ENCODE data around the gene IDUA. TPM values are rescaled to one million over a fixed set of nuclear protein-coding genes. Genes with fewer than 3 reads are reported as not detected.
"Not testable (repeated sequence)": the region's sequence is repeated elsewhere in the genome, so short reads cannot be mapped to it uniquely, and the experiment has no call there.

Gene IDUA
- total RNA-seq, 1 donor from 2014 or later = 76.4 TPM

DNA sequence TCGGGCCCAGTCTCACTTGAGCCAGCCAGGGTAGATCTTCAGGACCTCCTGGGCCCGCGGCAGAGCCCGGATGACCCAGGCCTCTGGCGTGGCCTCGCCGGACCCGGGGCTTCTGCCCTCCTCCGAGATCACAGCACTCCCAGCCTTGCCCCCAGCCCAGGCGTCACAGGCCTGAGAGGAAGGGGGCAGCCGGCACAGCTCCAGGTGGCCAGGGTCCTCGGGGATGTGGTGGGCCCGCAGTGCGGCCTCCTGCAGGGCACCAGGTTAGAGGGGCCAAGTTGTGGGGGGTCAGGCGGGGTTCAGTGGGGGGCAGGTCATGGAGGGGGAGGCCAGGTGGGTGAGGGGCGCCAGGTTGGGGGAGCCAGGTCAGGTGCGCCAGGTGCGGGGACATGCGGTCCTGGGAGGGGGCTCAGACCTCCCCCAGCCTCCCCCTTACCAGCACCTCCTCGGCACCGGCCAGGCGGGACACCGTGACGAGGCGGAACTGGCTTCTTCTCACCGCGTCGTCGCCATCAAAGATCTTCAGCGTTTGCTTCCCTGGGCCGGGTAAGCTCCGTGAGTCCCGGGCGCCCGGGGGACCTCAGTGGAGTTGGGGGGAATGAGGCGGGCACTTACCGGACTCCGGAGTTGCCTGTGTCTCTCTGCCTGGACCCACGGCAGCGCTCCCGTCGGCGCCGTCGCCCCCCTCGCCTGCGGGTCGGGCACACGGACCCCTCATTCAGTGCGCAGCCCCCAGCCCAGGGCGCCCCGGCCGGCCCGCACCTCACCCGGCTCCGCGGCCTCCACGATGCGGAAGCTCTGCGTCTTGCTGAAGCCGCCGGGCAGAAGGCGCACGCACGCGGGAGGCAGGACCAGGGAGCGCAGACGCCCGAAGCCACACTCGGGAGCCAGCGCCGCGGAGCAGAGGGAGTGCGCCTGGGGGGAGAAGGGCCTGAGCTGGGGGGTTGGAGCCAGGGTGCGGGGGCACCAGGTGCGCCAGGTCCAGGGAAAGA lies 19.4 kb upstream of the IDUA start:
- no peak for DNase-seq (ENCODE audit: low spot score)

DNA sequence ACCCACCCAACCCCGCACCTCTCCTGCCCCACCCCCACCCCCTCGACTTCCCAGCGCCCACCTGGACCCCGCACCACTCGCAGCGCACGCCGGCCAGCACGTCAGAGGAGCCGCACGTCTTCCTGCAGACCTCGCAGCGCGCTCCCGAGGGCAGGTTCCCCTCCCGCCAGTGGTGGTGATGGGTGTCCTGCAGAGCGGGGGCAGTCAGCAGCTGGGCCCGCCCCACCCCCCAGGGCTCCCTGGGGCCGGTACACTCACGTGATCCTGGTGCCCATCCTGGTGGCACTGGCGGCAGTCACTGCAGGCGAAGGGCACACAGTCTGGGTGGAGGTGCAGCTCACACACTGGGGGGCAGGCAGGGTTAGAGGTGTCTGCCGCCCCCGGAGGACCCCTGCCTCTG lies 18.6 kb upstream of the IDUA start:
- DNase-seq (ENCODE audit: low spot score) = no peak

DNA sequence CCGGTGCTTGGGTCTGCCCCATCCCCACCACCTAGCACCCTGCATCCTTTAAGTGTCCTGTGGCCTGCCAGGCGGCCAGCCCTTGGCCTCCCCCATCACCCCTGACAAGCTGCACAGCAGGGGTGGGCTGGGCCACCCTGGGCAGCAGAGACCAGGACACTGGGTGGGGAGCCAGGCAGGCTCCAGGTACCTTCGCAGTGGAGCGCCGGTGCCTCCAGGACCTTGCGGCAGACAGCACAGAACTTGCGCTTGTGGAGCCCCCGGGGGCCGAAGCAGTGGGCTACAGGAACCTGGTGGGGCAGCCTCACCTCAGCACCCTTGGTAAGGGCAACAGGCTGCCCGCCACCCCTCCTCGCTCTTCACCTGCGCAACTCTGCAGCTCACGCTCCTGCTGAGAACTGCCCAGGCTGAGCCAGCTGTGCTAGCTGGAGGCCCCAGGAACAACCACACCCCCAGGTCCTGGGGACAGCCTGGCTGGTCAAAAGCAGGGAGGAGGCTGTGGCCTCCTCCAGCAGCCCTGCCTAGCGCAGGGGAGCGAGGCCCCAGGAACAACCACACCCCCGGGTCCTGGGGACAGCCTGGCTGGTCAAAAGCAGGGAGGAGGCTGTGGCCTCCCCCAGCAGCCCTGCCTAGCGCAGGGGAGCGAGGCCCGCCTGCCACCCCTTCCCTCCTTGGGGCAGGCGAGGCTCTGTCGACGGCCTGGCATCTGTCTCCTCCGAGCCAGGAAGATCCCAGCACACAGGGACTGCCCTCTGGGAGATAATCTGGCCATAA lies 18.0 kb upstream of the IDUA start:
- no peak for DNase-seq (ENCODE audit: low spot score)

DNA sequence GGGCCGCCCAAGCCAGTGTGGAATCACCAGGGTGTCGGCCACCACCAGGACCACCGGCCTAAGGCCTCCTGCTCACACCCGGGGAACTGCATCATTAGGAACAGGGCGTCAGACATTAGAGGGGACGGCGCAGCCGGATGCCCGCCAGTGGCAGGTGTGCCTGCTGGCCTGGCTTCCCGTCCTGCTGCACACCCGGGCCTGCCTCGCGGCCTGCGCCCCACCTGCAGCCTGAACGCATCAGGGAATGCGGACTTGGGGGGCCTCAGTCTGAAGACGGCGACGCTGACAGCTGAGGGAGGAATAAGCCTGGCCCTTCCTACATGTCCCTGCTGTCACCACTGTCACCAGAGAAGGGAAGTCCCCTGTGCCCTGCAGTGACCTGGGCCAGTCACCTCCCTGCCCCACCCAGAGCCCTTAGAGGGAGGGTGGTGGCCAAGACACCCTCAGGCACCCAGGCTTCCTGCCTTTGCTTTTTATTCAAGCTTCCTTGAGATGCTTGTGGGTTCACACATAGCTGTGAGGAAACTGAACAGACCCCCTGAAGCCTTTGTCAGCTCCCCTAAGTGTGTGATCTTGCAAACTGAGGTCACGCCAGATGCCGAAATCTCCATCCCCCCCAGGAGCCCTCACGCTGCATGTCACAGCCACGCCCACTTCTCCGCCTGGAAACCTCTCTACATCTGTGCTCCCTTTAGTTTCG lies 16.6 kb upstream of the IDUA start:
- no peak for DNase-seq (ENCODE audit: low spot score)

DNA sequence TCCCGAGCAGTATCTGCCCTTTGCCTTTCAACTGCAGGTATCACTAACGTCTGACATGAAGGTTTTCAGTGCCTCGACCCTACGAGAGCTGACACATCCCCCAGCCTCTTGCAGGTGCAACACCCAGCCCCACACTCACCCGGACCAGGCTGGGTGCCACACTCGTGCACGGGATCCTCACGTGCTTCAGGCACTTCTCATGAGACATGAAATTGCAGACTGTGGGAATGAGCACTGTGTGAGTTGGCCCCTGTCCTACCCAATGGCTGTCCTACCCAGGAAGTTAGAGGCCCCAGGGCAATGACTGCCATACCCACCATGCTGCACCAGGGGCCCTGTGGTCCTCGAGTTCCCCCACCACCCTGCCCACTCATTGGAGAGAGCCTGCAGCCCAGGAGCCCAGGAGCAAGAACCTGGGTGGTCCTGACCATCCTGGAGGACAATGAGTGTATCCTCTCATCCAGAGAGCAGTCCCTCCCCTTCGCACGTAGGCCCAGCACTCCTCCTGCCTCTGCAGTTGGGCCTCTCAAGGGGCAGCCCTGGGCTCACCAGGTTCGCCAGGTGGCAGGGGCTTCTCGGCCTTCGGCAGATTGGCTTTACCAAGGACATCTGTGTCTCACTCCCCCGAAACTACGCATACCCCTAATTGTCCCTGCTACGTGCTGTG lies 15.9 kb upstream of the IDUA start:
- DNase-seq (ENCODE audit: low spot score) = no peak

DNA sequence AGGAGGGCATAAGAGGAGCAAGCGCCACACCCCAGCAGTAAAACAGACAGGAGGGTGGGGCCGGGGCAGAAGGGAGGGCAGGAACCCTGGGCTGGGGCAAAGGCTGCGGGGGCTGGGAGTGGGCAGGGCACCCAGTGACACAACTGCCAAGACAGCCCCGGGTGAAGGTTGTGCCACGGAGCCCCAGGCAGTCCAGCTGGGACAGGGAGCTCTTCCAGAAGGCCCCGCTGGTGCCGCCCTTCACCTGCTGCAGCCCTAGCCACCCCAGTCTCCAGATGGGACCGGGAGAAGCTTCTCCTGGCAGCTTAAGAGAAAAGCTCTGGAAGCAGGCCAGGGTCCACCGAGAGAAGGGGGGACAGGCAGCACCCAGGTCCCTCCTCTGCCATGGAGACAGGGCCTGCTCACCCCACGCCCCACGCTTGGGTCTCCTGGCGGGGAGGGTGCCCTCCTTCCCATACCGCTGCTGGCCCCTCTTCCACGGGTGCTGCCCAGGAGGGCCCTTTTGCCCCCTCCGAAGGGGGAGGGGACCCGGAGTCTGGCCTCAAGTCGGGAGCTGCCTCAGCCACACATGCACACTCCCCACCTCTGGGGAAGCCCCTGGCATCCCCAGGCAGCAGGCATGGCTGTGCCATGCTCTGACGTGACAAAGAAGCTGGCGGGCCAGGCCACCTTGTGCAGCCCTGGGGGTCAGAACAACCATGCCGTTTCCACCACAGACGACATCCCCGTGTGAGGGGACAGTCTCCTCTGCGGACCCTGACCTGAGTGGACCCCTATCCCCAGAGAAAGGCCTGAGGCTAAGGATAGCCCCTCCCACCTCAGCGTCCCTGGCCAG lies 15.0 kb upstream of the IDUA start:
- DNase-seq (ENCODE audit: low spot score) = no peak

DNA sequence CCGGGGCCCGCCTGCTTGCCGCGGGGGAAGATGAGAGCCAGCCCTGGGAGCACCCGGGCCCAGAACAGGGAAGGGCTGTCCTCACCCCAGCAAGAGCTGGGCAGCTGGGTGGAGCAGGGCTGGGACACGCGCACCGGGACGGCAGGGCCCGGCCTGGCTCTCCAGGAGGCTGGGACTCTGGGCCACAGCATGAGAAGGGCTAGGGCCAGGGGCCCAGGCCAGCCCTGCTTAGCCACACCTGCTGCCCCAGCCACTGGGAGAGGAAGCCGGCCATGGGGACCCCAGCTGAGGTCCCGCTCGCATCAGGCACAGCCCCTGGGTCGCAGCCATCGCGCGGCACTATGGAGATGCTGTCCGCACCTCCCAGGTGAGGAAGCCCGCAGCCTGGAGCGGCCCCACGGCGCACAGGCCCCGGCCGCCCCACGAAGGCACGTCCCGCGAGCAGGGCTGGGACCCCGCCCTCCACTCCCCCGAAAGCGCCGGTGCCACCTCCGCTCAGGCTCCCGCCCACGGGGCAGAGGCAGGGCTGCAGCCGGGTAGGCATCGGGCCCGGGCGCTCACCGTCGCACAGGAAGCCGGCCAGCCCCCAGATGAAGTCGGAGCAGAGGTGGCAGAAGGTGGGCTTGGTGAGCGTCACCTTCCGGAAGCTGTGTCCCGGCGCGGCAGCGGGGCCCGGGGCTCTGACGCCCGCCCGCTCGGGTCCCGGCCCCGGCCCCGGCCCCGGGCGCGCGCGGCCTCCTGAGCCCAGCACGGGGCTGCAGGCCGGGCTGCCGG lies 14.0 kb upstream of the IDUA start:
- DNase-seq (ENCODE audit: low spot score) = no peak

DNA sequence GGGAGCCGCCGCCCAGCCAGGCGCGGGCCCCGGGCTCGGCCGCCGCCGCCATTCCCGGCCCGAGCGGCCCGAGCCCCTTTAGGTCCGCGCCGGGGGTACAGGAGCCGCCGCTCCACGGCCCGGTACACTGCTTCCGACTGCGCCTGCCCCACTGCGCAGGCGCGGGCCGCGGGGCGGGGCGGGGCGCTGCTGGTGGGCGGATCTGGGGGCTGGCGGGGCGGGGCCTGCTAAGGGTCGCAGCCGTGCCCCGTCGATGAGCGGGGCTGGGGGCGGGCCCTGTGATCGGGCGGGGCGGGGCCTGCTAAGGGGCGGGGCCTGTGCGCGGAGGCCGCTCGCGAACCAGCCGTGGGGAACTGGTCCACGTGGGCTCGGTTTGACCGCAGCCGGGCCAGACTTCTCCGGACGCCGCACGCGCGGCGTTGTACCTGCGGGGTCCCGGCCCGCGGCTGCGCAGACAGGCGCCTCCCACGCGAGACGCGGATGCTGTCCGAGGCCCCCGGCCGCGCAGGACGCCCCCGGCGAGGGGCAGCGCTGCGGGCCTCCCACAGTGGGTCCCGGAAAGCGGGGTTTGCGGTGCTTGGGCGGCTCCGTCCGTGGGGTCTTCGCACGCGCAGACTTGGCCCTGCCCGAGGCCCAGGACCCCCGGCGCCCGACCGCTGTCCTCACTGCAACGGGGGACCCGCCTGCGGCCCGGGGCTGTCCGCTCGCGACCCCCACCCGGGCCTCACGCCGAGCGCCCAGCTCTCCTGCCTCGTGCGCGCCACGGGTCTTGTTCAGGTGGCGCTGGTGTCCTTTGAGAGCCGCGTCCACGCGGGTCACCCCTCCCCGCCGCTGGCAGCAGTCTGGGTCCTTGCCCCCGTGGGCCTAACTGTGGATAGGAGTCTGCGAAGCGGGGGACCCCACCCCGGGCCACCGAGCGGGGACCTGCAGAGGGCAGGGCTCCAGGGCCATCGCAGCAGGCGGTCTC lies 13.1 kb upstream of the IDUA start, which contains the start of gene DGKQ:
Gene DGKQ, minus strand, starts transcription at position 139 of the 967 bp plus-strand sequence. Its CDS starts 87 bp downstream, at position 52.
- DNase-seq (ENCODE audit: low spot score) = peak; percentile 88

DNA sequence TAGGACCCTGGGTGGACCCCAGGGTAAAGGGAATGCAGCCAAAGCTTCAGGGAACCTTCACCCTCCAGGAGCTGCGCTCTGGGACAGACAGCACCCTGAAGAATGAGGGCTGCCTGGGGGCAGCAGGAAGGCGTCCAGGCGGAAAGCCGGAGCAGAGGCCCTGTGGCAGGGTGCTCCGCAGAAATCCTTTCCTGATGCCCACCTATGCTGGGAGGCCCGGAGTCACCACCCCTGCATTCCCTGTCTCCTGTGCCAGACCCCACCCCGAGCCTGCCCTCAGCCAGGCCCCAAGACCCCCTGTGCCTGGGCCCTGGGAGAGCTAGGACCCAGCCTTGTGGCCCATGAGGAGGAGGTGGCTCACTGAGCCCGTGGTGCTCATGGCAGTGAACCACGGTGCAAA lies 12.2 kb upstream of the IDUA start:
- no peak for DNase-seq (ENCODE audit: low spot score)

DNA sequence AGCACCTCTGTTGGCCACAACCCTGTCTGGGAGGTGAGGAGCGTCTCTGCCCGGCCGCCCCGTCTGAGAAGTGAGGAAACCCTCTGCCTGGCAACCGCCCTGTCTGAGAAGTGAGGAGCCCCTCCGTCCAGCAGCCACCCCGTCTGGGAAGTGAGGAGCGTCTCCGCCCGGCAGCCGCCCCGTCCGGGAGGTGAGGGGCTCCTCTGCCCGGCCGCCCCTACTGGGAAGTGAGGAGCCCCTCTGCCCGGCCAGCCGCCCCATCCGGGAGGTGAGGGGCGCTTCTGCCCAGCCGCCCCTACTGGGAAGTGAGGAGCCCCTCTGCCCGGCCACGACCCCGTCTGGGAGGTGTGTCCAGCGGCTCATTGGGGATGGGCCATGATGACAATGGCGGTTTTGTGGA lies 10.8 kb upstream of the IDUA start:
- not testable (repeated sequence) for DNase-seq (ENCODE audit: low spot score)

DNA sequence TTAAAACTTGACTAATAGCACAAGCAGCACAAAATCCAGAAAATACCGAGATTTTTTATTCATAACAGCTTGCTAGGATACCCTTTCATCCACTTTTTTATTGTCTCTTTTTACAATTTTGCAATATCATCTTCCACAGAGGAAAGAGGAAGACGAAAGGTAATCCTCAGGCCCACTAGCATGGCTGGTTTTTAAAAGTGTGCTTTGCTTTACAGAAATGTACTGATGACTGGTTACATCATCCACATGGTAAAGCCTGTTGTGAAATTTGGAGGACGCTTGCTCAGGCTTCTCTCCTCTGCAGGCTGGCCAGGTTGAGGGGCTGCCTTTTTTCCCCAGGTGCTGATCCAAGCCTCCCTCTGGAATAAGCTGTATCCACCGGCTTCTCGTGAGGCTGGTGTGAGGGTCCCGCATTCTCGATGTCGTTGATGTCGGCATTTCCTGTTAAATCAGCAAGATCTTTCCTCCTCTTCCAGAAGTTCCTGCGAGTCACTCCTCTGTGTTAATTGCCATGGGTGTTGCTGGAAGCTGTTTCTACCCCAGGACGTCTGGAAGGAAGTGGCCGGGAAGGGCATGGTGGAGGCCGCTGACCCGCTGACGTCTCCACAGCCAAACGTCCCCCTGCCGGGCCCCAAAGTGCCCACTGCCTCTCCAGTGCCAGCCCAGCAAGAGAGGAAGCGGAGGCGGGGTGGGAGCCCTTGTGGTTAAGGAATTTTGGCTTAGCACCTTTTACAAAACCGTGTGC lies 7.7 kb upstream of the IDUA start:
- DNase-seq (ENCODE audit: low spot score) = no peak

DNA sequence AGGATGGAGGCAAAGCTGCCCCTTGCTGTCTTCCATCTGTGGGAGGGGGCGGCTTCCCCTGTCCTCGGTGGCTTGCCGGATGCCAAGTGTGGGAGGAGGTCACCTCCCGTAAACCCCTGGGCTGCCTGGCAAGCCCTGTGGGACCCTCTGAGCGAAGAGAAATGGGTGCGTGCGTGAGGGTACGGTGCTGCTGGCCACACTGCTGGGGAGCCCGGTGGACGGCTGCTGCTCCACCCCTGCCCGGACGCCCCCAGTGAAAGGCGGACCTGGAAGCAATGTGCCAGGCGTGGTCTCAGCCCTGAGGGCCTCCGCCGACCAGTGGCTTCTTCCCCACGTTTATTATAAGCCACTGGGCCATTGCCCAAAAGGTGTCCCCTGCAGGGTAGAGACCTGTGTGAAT lies 4.6 kb upstream of the IDUA start:
- no peak for DNase-seq (ENCODE audit: low spot score)

DNA sequence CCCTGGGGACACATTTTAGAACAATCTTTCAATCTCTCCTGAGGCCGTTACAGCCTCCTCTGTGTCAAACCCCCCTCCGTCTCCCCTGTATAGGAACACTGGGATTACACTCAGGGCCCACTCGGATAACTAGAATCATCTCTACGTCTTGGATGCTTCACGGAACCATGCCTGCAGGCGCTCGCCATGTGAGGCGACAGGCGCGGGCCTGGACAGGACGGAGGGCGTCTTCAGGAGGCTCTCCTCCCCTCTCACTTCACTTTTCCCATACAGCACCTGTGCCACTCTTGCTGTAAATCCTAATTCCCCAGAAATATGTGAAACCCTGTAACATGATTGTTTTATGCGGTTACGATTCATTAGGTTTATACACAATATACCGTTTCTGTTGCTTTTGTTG lies 4.0 kb upstream of the IDUA start:
- DNase-seq (ENCODE audit: low spot score) = no peak

DNA sequence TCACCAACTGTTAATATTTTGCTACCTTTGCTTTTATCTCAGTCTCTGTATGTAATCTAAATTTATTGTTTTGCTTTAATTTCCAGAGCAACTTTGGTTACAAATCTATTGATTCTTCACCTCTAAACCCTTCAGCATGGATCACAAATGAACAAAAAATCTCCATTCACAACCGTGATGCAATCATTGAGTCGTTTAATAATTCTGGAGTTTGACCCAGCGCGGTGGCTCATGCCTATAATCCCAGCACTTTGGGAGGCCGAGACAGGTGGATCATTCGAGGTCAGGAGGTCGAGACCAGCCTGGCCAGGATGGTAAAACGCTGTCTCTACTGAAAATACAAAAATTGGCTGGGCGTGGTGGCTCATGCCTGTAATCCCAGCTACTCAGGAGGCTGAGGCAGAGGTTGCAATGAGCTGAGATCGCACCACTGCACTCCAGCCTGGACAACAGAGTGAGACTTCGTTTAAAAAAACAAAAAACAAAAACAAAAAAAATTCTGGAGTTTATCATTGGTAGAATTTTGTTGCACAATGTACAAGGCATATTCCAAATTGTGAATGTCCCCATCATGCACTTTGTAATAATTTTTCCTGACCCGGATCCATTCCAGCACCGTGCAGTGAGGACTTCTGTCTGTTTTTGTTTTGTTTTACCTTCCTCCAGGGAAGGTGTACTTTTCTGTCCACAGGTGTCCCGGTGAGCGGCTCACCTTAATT lies 2.3 kb upstream of the IDUA start:
- no peak for DNase-seq (ENCODE audit: low spot score)

DNA sequence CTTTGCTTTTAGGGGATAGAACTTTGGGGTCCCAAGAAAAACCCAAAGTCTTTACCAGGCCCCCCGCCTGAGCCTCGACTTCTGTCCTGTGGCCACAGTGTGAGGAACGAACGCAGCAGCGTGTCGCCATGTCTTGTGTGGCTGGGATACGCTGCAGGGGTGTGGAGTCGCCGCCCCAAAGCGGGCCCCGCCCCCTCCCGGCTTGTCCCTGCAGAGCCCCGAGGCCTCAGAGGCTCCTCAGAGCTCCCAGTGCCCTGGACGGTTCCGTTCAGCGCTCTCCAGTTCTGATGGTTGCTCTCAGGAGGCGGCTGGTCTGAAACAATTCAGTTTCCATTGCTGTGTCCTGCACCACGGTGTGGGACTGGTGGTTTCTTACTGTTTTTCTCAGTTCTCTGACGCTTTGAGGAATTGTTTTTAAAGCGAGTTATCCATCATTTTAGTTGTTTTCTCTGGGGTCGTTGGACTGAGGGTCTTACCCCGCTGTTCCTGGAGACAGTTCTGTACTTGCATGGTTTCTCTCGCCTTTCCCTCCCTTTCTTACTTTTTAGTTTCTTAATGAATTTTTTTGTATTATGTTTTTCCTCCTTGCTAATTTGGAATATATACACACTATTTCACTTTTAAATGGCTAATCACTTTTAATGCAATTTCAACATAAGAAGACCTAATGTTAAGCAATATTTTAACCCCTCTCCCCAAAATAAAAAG lies 1.6 kb upstream of the IDUA start:
- DNase-seq (ENCODE audit: low spot score) = peak; percentile 76

DNA sequence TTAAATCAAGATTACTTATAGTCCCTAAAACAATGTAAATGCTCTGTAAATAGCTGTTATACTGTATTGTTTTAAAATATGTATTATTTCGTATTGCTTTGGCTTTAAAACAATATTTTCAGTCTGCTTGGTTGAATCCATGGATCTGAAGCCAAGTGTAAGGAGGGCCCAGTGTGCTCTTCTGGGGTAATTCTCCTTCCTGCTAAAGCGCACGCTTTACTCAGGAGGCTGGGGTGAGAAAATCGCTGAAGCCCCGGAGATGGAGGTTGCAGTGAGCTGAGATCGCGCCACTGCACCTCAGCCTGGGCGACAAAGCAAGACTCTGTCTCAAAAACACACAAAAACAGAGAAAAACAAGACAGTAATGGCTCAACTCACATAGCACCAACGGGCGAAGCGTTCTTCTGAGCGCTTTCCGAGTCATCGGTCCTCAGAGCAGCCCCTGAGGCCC lies 391 bp upstream of the IDUA start:
- DNase-seq (ENCODE audit: low spot score) = no peak

All from ureter (tissue), 1 donor.